Vagina (tissue), 2 donors: ENCODE measurements around the gene BNC2. TPM values are rescaled to one million over a fixed set of nuclear protein-coding genes. Genes with fewer than 3 reads are reported as not detected.

ENCODE experiments used
- DNase-seq, 2 donors: peaks; one replicate each; pipeline ENCODE4 v3.0.0-alpha.2; 2017; ENCODE audit errors: extremely low spot score in 2 of 2
- H3K27ac ChIP-seq: fragments of 200-600 bp; sonication (generic); one replicate; pipeline ENCODE4 v1.5.1; 2019
- H3K27me3 ChIP-seq: fragments of 200-600 bp; sonication (generic); one replicate; pipeline ENCODE4 v1.5.1; 2019
- H3K36me3 ChIP-seq, 2 donors: fragments of 200-600 bp; sonication (generic); one replicate each; pipeline ENCODE4 v1.5.1; 2017 to 2019
- H3K4me1 ChIP-seq: fragments of 200-600 bp; sonication (generic); one replicate; pipeline ENCODE4 v1.5.1; 2019
- H3K4me3 ChIP-seq, 2 donors: fragments of 200-600 bp; sonication (generic); 1 replicate in 1 of 2; 2 replicates in 1 of 2; pipeline ENCODE4 v1.5.1; 2016 to 2019
- H3K9me3 ChIP-seq: fragments of 200-600 bp; sonication (generic); one replicate; pipeline ENCODE4 v1.5.1; 2019
- CTCF ChIP-seq, 3 experiments: fragments of 450-650 bp in 2 of 3; fragments of 200-600 bp in 1 of 3; sonication (generic) in 1 of 3; IDR thresholded peaks; one replicate each; pipeline ENCODE4 v1.5.1; 2017 to 2019; ENCODE audit warnings: antibody characterized with exemption in 3 of 3, mild to moderate bottlenecking in 2 of 3, moderate library complexity in 2 of 3
- POLR2A ChIP-seq, 2 donors: fragments of 450-650 bp; IDR thresholded peaks; one replicate each; pipeline ENCODE4 v1.6.1; 2017; ENCODE audit warnings: antibody characterized with exemption in 2 of 2, mild to moderate bottlenecking in 2 of 2, moderate library complexity in 2 of 2
- POLR2AphosphoS5 ChIP-seq, 2 donors: sonication (generic); formaldehyde crosslinking; IDR thresholded peaks; one replicate each; pipeline ENCODE4 v1.9.0; 2017; ENCODE audit warnings: antibody characterized with exemption in 2 of 2, mild to moderate bottlenecking in 2 of 2, low read depth in 1 of 2; ENCODE audit not compliant: insufficient read depth in 1 of 2
- intact Hi-C: fragments of 100-400 bp; cut with DNase I; formaldehyde crosslinking; loops from one replicate; pipeline ENCODE4 v1.15.1; 2023
- total RNA-seq: library from RNA; depleted of rRNA; stranded (reverse); fragments of >200 nt; gene quantifications from one replicate; pipeline ENCODE4 v1.2.3, GENCODE V29; 2016

The BNC2 gene
- total RNA-seq, 1 donor from 2014 or later, result 33.9 TPM

- no peaks in the 10 kb centered on the region for H3K9me3 ChIP-seq
- no peak overlapping the region for H3K27ac ChIP-seq
- intact Hi-C loops, result no loop called here
- TF ChIP-seq POLR2AphosphoS5 (IDR thresholded peaks at IDR 0.05; ENCODE audit: insufficient read depth in 1 of 2, low read depth in 1 of 2), result no peak
- H3K4me3 ChIP-seq, result no peak overlapping the region
- no peak for DNase-seq
- no peaks in the 10 kb centered on the region for H3K27me3 ChIP-seq
- H3K4me1 ChIP-seq, result peaks cover 28% of the 10 kb centered on the region
- no peaks in the 10 kb centered on the region for H3K36me3 ChIP-seq
Measured at GRCh38 chr9:16571127-16571802, 299.2 kb downstream of the BNC2 start.

GRCh38 chr9:16563446-16563845 lies 307.0 kb downstream of the BNC2 start:
- Histone ChIP-seq H3K4me1 (no peaks in the 10 kb centered on the region), H3K27me3 (no peaks in the 10 kb centered on the region), H3K27ac (no peak overlapping the region), H3K36me3 (no peaks in the 10 kb centered on the region), H3K9me3 (no peaks in the 10 kb centered on the region), H3K4me3 (no peak overlapping the region)
- intact Hi-C loops, result no loop called here
- no peak for DNase-seq
- no peak for TF ChIP-seq POLR2AphosphoS5 (IDR thresholded peaks at IDR 0.05; ENCODE audit: insufficient read depth in 1 of 2, low read depth in 1 of 2)

- no peaks in the 10 kb centered on the region for H3K36me3 ChIP-seq
- no peak overlapping the region for H3K4me3 ChIP-seq
- TF ChIP-seq CTCF (IDR thresholded peaks at IDR 0.05), result no peak
- no peak for DNase-seq
- H3K9me3 ChIP-seq, result no peaks in the 10 kb centered on the region
- H3K4me1 ChIP-seq, result no peaks in the 10 kb centered on the region
- no peaks in the 10 kb centered on the region for H3K27me3 ChIP-seq
- H3K27ac ChIP-seq, result no peak overlapping the region
- intact Hi-C loops, result no loop called here
Measured at GRCh38 chr9:16561121-16561520, 309.3 kb downstream of the BNC2 start.

DNA sequence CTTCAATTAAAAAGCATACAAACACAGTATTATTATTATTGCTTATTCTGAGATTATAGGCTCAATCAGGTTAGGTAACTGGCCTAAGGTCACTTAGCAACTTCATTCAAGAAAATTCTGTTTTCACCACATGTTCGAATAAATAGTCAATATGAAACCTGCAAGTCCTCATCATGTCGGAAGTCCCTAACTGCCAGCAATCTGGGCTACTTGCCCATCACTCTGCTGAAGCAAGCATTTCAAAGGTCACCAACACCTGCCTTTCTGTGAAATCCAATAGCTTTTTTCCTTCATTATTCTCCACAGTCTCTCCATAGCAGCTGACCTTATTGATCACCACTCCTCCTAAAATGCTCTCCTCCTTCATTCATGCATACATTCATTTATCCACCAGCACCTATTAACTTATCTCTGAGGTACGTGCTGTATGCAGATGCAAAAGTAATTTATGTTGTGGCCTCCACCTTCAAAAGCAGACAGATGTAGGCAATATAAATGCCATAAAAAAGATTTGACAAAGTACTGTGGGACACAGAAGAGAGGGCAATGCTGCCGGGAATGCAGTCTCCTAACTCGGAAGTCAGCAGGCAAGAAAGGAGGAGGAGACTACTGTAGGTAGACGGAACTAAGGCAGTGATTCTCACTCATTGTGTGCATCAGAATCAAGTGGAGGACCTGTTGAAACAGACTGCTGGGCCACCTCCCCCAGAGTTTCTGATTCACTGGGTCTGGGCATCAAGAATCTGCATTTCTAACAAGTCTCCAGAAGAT lies 310.9 kb downstream of the BNC2 start:
- Histone ChIP-seq H3K27ac (no peak overlapping the region), H3K9me3 (no peaks in the 10 kb centered on the region), H3K36me3 (no peaks in the 10 kb centered on the region), H3K4me1 (no peaks in the 10 kb centered on the region), H3K27me3 (no peaks in the 10 kb centered on the region), H3K4me3 (no peak overlapping the region)
- TF ChIP-seq POLR2AphosphoS5 (IDR thresholded peaks at IDR 0.05; ENCODE audit: insufficient read depth in 1 of 2, low read depth in 1 of 2) (no peak), CTCF (IDR thresholded peaks at IDR 0.05) (no peak), POLR2A (IDR thresholded peaks at IDR 0.05) (no peak)
- intact Hi-C loops, result no loop called here
- DNase-seq, result no peak

GRCh38 chr9:16555802-16556201 lies 314.7 kb downstream of the BNC2 start:
- TF ChIP-seq POLR2AphosphoS5 (IDR thresholded peaks at IDR 0.05; ENCODE audit: insufficient read depth in 1 of 2, low read depth in 1 of 2) (no peak), POLR2A (IDR thresholded peaks at IDR 0.05) (no peak), CTCF (IDR thresholded peaks at IDR 0.05) (no peak)
- no peak for DNase-seq

More at GRCh38 chr9:16555802-16556201, 314.7 kb downstream of the BNC2 start:
- no peaks in the 10 kb centered on the region for H3K27me3 ChIP-seq
- no peak overlapping the region for H3K4me3 ChIP-seq
- intact Hi-C loops, result no loop called here
- H3K9me3 ChIP-seq, result no peaks in the 10 kb centered on the region
- no peak overlapping the region for H3K27ac ChIP-seq
- peaks cover 0 to 6% of the 10 kb centered on the region in 2 donors for H3K36me3 ChIP-seq
- H3K4me1 ChIP-seq, result no peaks in the 10 kb centered on the region
